ENCODE measurements around the gene SLC13A5. TPM values are rescaled to one million over a fixed set of nuclear protein-coding genes. Genes with fewer than 3 reads are reported as not detected.
A peak's percentile ranks its signal among the peaks of the same experiment; 100 is the strongest.

The SLC13A5 gene
- total RNA-seq (not detected), polyA plus RNA-seq (under 1 TPM in 1 of 3 donors, not detected in 2; 0.43 TPM), total RNA-seq (0 reads per million in 6 experiments)

- peak in 1 of 10 donors; percentile 4 for DNase-seq
- H3K27ac Mint-ChIP-seq: no peak within 1 kb of the TSS
- POLR2A ChIA-PET: no interaction called here
- peak within 1 kb of the TSS; percentile 47 to 83 (median 70) for H3K4me3 Mint-ChIP-seq
- H3K4me1 Mint-ChIP-seq: peaks cover 12 to 23% (median 22%) of the 10 kb centered on the region in 4 donors
- H3K9me3 Mint-ChIP-seq: peaks cover 0 to 18% (median 4%) of the 10 kb centered on the region in 9 donors
- ATAC-seq: peak; percentile 25 to 49
- peaks cover 41 to 91% (median 70%) of the 10 kb centered on the region in 5 donors for H3K27me3 Mint-ChIP-seq
- peaks cover 0 to 13% (median 4%) of the 10 kb centered on the region in 3 donors for H3K36me3 Mint-ChIP-seq
These were observed at the start of gene SLC13A5 for GRCh38 chr17:6713130-6713917. Gene SLC13A5 (minus strand): TSS chr17:6713369. CDS start chr17:6713333, 36 bp downstream.

GRCh38 chr17:6761779-6762178 lies 48.6 kb upstream of the SLC13A5 start:
- ATAC-seq (no peak), DNase-seq (no peak)
- H3K27ac Mint-ChIP-seq: peak overlapping the region in 1 of 10 donors; percentile 38
- H3K27me3 Mint-ChIP-seq: no peaks in the 10 kb centered on the region
- H3K36me3 Mint-ChIP-seq: peaks cover 37 to 89% (median 84%) of the 10 kb centered on the region in 3 donors
- H3K9me3 Mint-ChIP-seq: peaks cover 8 to 17% (median 14%) of the 10 kb centered on the region in 9 donors
- H3K4me1 Mint-ChIP-seq: peaks cover 25 to 43% (median 32%) of the 10 kb centered on the region in 4 donors
- no peak overlapping the region for H3K4me3 Mint-ChIP-seq
- POLR2A ChIA-PET: no interaction called here

DNA sequence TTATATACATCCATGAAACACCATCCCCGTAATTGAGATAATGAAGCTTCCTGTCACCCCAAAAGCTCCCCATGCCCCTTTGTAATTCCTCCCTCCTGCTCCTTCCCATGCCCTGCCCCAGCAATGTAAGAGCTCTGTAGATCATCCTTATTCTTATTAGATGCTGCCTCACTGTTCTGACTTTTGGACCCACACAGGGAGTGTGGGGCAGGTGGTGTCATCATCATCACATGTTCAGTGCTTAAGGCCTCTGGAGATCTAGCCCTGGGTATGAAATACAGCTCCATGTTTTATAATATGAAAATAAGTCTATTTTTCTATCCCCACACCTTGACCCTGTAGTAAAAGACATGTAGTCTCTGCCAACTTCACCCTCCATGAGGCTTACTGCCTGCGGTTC lies 44.6 kb upstream of the SLC13A5 start:
- Mint-ChIP-seq H3K4me3 (peak overlapping the region; percentile 38 to 100 (median 66)), H3K27ac (peak overlapping the region in 9 of 10 donors; percentile 4 to 99 (median 83)), H3K36me3 (peaks cover 8 to 49% (median 45%) of the 10 kb centered on the region in 3 donors), H3K4me1 (peaks cover 39 to 74% (median 57%) of the 10 kb centered on the region in 4 donors), H3K27me3 (no peaks in the 10 kb centered on the region), H3K9me3 (no peaks in the 10 kb centered on the region)
- DNase-seq (no peak), ATAC-seq (no peak)
- POLR2A ChIA-PET: no interaction called here

- H3K36me3 Mint-ChIP-seq: peaks cover 4 to 37% (median 34%) of the 10 kb centered on the region in 3 donors
- DNase-seq (peak in 1 of 10 donors; percentile 12), ATAC-seq (peak; percentile 29 to 37)
- H3K27ac Mint-ChIP-seq: peak overlapping the region; percentile 91 to 100 (median 96)
- no peaks in the 10 kb centered on the region for H3K9me3 Mint-ChIP-seq
- peak overlapping the region; percentile 93 to 100 (median 98) for H3K4me3 Mint-ChIP-seq
- peaks cover 43 to 74% (median 66%) of the 10 kb centered on the region in 4 donors for H3K4me1 Mint-ChIP-seq
- POLR2A ChIA-PET: interaction anchor here (0.5 kb wide), 1 partner anchor 318 kb away, joined by 9 read pairs; no protein-coding TSS in a partner anchor
- H3K27me3 Mint-ChIP-seq: no peaks in the 10 kb centered on the region
These were observed 43.4 kb upstream of the SLC13A5 start for GRCh38 chr17:6756425-6757031.

DNA sequence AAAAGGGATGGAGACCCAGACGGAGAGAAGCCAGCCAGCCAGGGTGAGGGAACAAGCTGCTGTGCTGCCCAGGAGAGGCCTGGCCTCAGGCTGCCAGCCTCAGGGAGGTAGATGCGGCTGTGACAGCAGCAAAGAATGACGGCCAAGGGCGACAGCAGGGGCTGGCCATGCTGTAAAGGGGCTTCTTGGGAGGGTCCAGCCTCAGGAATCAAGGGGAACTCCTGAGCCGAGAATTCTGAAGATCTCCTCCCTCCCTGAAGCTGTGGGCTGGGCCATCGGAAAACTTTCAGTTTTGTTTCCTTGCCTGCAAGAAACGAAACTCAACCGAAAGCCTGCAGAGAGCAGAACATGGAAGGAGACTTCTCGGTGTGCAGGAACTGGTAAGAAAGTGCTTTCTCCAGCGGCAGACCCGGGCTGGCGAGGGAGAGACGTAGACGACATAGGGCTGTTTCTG lies 42.6 kb upstream of the SLC13A5 start, which contains the start of gene XAF1:
Gene XAF1, plus strand, starts transcription at position 316 of the 454 bp plus-strand sequence. Its CDS starts 33 bp downstream, at position 349.
- POLR2A ChIA-PET: interaction anchor here (0.5 kb wide), 1 partner anchor 318 kb away, joined by 9 read pairs; no protein-coding TSS in a partner anchor
- Mint-ChIP-seq H3K4me3 (peak within 1 kb of the TSS; percentile 93 to 100 (median 98)), H3K9me3 (no peaks in the 10 kb centered on the region), H3K4me1 (peaks cover 43 to 71% (median 66%) of the 10 kb centered on the region in 4 donors), H3K27ac (peak within 1 kb of the TSS; percentile 91 to 100 (median 96)), H3K27me3 (no peaks in the 10 kb centered on the region), H3K36me3 (peaks cover 4 to 29% (median 26%) of the 10 kb centered on the region in 3 donors)
- ATAC-seq: peak; percentile 76 to 79
- DNase-seq: peak in 8 of 10 donors; percentile 7 to 61 (median 40)

- POLR2A ChIA-PET: no interaction called here
- Mint-ChIP-seq H3K4me1 (peaks cover 43 to 68% (median 64%) of the 10 kb centered on the region in 4 donors), H3K27ac (peak overlapping the region; percentile 91 to 100 (median 96)), H3K9me3 (peaks cover 0 to 2% (median 0%) of the 10 kb centered on the region in 9 donors), H3K27me3 (no peaks in the 10 kb centered on the region), H3K36me3 (peaks cover 4 to 25% (median 21%) of the 10 kb centered on the region in 3 donors), H3K4me3 (peak overlapping the region; percentile 93 to 100 (median 98))
- DNase-seq: no peak
- ATAC-seq: no peak
These were observed 42.1 kb upstream of the SLC13A5 start for GRCh38 chr17:6755281-6755680.

- H3K27me3 Mint-ChIP-seq: no peaks in the 10 kb centered on the region
- ATAC-seq: no peak
- POLR2A ChIA-PET: no interaction called here
- peaks cover 0 to 8% (median 0%) of the 10 kb centered on the region in 9 donors for H3K9me3 Mint-ChIP-seq
- no peak for DNase-seq
- H3K4me3 Mint-ChIP-seq: peak overlapping the region in 9 of 10 donors; percentile 16 to 74 (median 50)
- H3K27ac Mint-ChIP-seq: peak overlapping the region; percentile 13 to 93 (median 84)
- H3K4me1 Mint-ChIP-seq: peaks cover 41 to 62% (median 56%) of the 10 kb centered on the region in 4 donors
- H3K36me3 Mint-ChIP-seq: peaks cover 4 to 10% (median 9%) of the 10 kb centered on the region in 3 donors
These were observed 40.4 kb upstream of the SLC13A5 start for GRCh38 chr17:6753546-6753945.

GRCh38 chr17:6753006-6753445 lies 39.9 kb upstream of the SLC13A5 start:
- Mint-ChIP-seq H3K4me1 (peaks cover 36 to 57% (median 51%) of the 10 kb centered on the region in 4 donors), H3K9me3 (peaks cover 0 to 11% (median 0%) of the 10 kb centered on the region in 9 donors)
- ATAC-seq: peak; percentile 28 to 44

GRCh38 chr17:6752068-6752909 lies 39.1 kb upstream of the SLC13A5 start:
- peaks cover 30 to 50% (median 44%) of the 10 kb centered on the region in 4 donors for H3K4me1 Mint-ChIP-seq
- ATAC-seq (no peak), DNase-seq (no peak)
- peak overlapping the region; percentile 72 to 93 (median 86) for H3K27ac Mint-ChIP-seq
- H3K36me3 Mint-ChIP-seq: peaks cover 0 to 4% (median 0%) of the 10 kb centered on the region in 3 donors
- peak overlapping the region in 7 of 10 donors; percentile 36 to 74 (median 50) for H3K4me3 Mint-ChIP-seq
- POLR2A ChIA-PET: interaction anchor here (0.6 kb wide), 1 partner anchor 1672 kb away, joined by 4 read pairs; no protein-coding TSS in a partner anchor
- H3K27me3 Mint-ChIP-seq: no peaks in the 10 kb centered on the region
- peaks cover 0 to 11% (median 0%) of the 10 kb centered on the region in 9 donors for H3K9me3 Mint-ChIP-seq

More at GRCh38 chr17:6753006-6753445, 39.9 kb upstream of the SLC13A5 start:
- Mint-ChIP-seq H3K27ac (peak overlapping the region; percentile 72 to 93 (median 86)), H3K36me3 (peaks cover 4 to 5% (median 5%) of the 10 kb centered on the region in 3 donors), H3K27me3 (no peaks in the 10 kb centered on the region), H3K4me3 (peak overlapping the region; percentile 16 to 74 (median 50))
- DNase-seq: peak in 8 of 10 donors; percentile 25 to 68 (median 48)
- POLR2A ChIA-PET: interaction anchor here (0.6 kb wide), 1 partner anchor 1673 kb away, joined by 4 read pairs; no protein-coding TSS in a partner anchor

- peaks cover 0 to 11% (median 0%) of the 10 kb centered on the region in 9 donors for H3K9me3 Mint-ChIP-seq
- no peaks in the 10 kb centered on the region for H3K36me3 Mint-ChIP-seq
- no peak overlapping the region for H3K4me3 Mint-ChIP-seq
- POLR2A ChIA-PET: interaction anchor here (0.7 kb wide), 1 partner anchor 110 kb away, joined by 3 read pairs; the partner anchor contains the start of gene KIAA0753
- ATAC-seq: no peak
- peak overlapping the region in 2 of 10 donors; percentile 36 to 67 for H3K27ac Mint-ChIP-seq
- peaks cover 13 to 29% (median 21%) of the 10 kb centered on the region in 4 donors for H3K4me1 Mint-ChIP-seq
- DNase-seq: no peak
- peaks cover 0 to 16% (median 3%) of the 10 kb centered on the region in 5 donors for H3K27me3 Mint-ChIP-seq
These were observed 36.4 kb upstream of the SLC13A5 start for GRCh38 chr17:6749519-6749918.

DNA sequence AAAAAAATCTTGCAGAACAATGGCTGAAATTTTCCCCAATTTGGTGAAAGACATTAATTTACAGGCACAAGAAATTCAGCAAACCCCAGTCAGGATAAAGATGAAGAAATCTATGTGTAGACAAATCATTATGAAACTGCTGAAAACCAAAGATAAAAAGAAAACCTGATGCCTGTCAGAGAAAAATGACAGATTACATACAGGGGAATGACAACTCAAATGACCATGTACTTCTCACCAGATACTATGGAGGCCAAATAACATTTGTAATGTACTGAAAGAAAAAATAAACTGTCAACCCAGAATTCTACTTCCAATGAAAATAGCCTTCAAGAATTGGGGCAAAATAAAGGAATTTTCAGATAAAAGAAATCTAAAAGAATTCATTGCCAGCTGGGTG lies 35.4 kb upstream of the SLC13A5 start:
- Mint-ChIP-seq H3K9me3 (peaks cover 0 to 11% (median 0%) of the 10 kb centered on the region in 9 donors), H3K4me3 (no peak overlapping the region), H3K36me3 (no peaks in the 10 kb centered on the region), H3K27me3 (peaks cover 2 to 18% (median 8%) of the 10 kb centered on the region in 5 donors), H3K27ac (no peak overlapping the region), H3K4me1 (peaks cover 12 to 20% (median 18%) of the 10 kb centered on the region in 4 donors)
- POLR2A ChIA-PET: no interaction called here
- ATAC-seq (no peak), DNase-seq (no peak)

Data from naive thymus-derived CD8-positive, alpha-beta T cell (primary cell).